H9 (cell line): Measurements from ENCODE around the gene MORC1. TPM values are rescaled to one million over a fixed set of nuclear protein-coding genes. Genes with fewer than 3 reads are reported as not detected.

ENCODE experiments used
- DNase-seq: peaks from one replicate; pipeline ENCODE4 v3.0.0-alpha.2; 2017
- H2AFZ ChIP-seq: one replicate; pipeline ENCODE4 v1.6.1; 2013; ENCODE audit warnings: mild to moderate bottlenecking, low read length, control low read depth, moderate library complexity
- H2AK5ac ChIP-seq: 2 replicates; pipeline ENCODE4 v1.6.1; 2013; ENCODE audit warnings: low read length, control low read depth, mixed read lengths; ENCODE audit not compliant: insufficient read length
- H2BK120ac ChIP-seq: one replicate; pipeline ENCODE4 v1.6.1; 2013; ENCODE audit warnings: low read depth, mild to moderate bottlenecking, low read length, control low read depth, inconsistent platforms; ENCODE audit not compliant: poor library complexity, severe bottlenecking
- H2BK12ac ChIP-seq: 2 replicates; pipeline ENCODE4 v1.6.1; 2013; ENCODE audit warnings: low read length, control low read depth, mixed read lengths, low read depth; ENCODE audit not compliant: insufficient read length
- H2BK15ac ChIP-seq: 2 replicates; pipeline ENCODE4 v1.6.1; 2013; ENCODE audit warnings: low read depth, low read length, control low read depth
- H2BK20ac ChIP-seq: one replicate; pipeline ENCODE4 v1.6.1; 2013; ENCODE audit warnings: low read depth, mild to moderate bottlenecking, low read length, control low read depth, inconsistent platforms; ENCODE audit not compliant: poor library complexity, severe bottlenecking
- H2BK5ac ChIP-seq: 2 replicates; pipeline ENCODE4 v1.6.1; 2013; ENCODE audit warnings: low read length, control low read depth, mixed read lengths; ENCODE audit not compliant: insufficient read length
- H3K14ac ChIP-seq: 2 replicates; pipeline ENCODE4 v1.6.1; 2013; ENCODE audit warnings: low read length, control low read depth; ENCODE audit not compliant: insufficient read depth
- H3K18ac ChIP-seq: 2 replicates; pipeline ENCODE4 v1.6.1; 2013; ENCODE audit warnings: low read depth, mild to moderate bottlenecking, mixed read lengths, low read length, control low read depth; ENCODE audit not compliant: insufficient read length
- H3K23ac ChIP-seq: 2 replicates; pipeline ENCODE4 v1.6.1; 2013; ENCODE audit warnings: low read length, control low read depth, mixed read lengths, low read depth; ENCODE audit not compliant: insufficient read length
- H3K23me2 ChIP-seq: 2 replicates; pipeline ENCODE4 v1.6.1; 2013; ENCODE audit warnings: low read depth, mild to moderate bottlenecking, mixed read lengths, low read length, control low read depth; ENCODE audit not compliant: insufficient read length, poor library complexity, severe bottlenecking
- H3K27ac ChIP-seq: 2 replicates; pipeline ENCODE4 v1.5.1; 2013; ENCODE audit warnings: low read length, control low read depth, mixed read lengths, low read depth; ENCODE audit not compliant: insufficient read length
- H3K27me3 ChIP-seq: 2 replicates; pipeline ENCODE4 v1.6.1; 2013; ENCODE audit warnings: low read length, control low read depth, inconsistent platforms; ENCODE audit not compliant: insufficient read depth
- H3K4ac ChIP-seq: 2 replicates; pipeline ENCODE4 v1.6.1; 2013; ENCODE audit warnings: low read depth, mild to moderate bottlenecking, control low read depth, inconsistent platforms, low read length, moderate library complexity
- H3K4me1 ChIP-seq: 2 replicates; pipeline ENCODE4 v1.6.1; 2013; ENCODE audit warnings: low read length, control low read depth, inconsistent platforms; ENCODE audit not compliant: insufficient read depth
- H3K4me2 ChIP-seq: 2 replicates; pipeline ENCODE4 v1.6.1; 2013; ENCODE audit warnings: low read length, control low read depth, mixed read lengths; ENCODE audit not compliant: insufficient read length, insufficient read depth
- H3K56ac ChIP-seq: 2 replicates; pipeline ENCODE4 v1.6.1; 2013; ENCODE audit warnings: low read depth, mild to moderate bottlenecking, mixed read lengths, low read length, control low read depth; ENCODE audit not compliant: insufficient read length
- H3K79me1 ChIP-seq: 2 replicates; pipeline ENCODE4 v1.6.1; 2013; ENCODE audit warnings: low read depth, mild to moderate bottlenecking, moderate library complexity, low read length, control low read depth, inconsistent platforms; ENCODE audit not compliant: insufficient read depth, poor library complexity, severe bottlenecking
- H3K79me2 ChIP-seq: 2 replicates; pipeline ENCODE4 v1.6.1; 2013; ENCODE audit warnings: low read length, control low read depth, inconsistent platforms; ENCODE audit not compliant: insufficient read depth
- H3K9ac ChIP-seq: 2 replicates; pipeline ENCODE4 v1.6.1; 2013; ENCODE audit warnings: low read length, control low read depth, mixed read lengths; ENCODE audit not compliant: insufficient read length; ENCODE audit errors: extremely low read depth
- H3K9me3 ChIP-seq: one replicate; pipeline ENCODE4 v1.6.1; 2013; ENCODE audit warnings: low read depth, low read length, inconsistent platforms; ENCODE audit not compliant: control insufficient read depth
- H3T11ph ChIP-seq: one replicate; pipeline ENCODE4 v1.6.1; 2013; ENCODE audit warnings: mild to moderate bottlenecking, low read length, control low read depth, inconsistent platforms
- H4K20me1 ChIP-seq: one replicate; pipeline ENCODE4 v1.6.1; 2013; ENCODE audit not compliant: control insufficient read depth, insufficient read length, insufficient read depth
- H4K5ac ChIP-seq: 2 replicates; pipeline ENCODE4 v1.6.1; 2013; ENCODE audit warnings: low read depth, mild to moderate bottlenecking, mixed read lengths, low read length, control low read depth; ENCODE audit not compliant: insufficient read length
- H4K8ac ChIP-seq: replicated peaks from 2 replicates; pipeline ENCODE4 v1.6.1; 2013; ENCODE audit warnings: low read length, control low read depth, mixed read lengths, low read depth; ENCODE audit not compliant: insufficient read length
- H4K91ac ChIP-seq: 2 replicates; pipeline ENCODE4 v1.6.1; 2013; ENCODE audit warnings: low read depth, mild to moderate bottlenecking, moderate library complexity, mixed read lengths, low read length, control low read depth; ENCODE audit not compliant: insufficient read length
- H3K27ac Mint-ChIP-seq, 3 experiments: 2 replicates in 2 of 3; 3 replicates in 1 of 3; pipeline ENCODE4 v1.8.0; 2020 to 2021; ENCODE audit warnings: mixed read lengths in 3 of 3, mild to moderate bottlenecking in 1 of 3, moderate library complexity in 1 of 3
- H3K27me3 Mint-ChIP-seq: 2 replicates; pipeline ENCODE4 v1.8.0; 2021; ENCODE audit warnings: low read depth, mild to moderate bottlenecking, moderate library complexity, mixed read lengths
- H3K36me3 Mint-ChIP-seq, 3 experiments: 2 replicates in 2 of 3; 3 replicates in 1 of 3; pipeline ENCODE4 v1.8.0; 2020 to 2021; ENCODE audit warnings: low read depth in 3 of 3, mixed read lengths in 3 of 3; ENCODE audit not compliant: insufficient read depth in 1 of 3
- H3K4me1 Mint-ChIP-seq, 2 experiments: 2 replicates each; pipeline ENCODE4 v1.8.0; 2020; ENCODE audit warnings: mixed read lengths in 2 of 2
- H3K4me3 Mint-ChIP-seq, 2 experiments: 2 replicates in 1 of 2; 3 replicates in 1 of 2; pipeline ENCODE4 v1.8.0; 2020 to 2021; ENCODE audit warnings: mild to moderate bottlenecking in 2 of 2, mixed read lengths in 2 of 2, moderate library complexity in 1 of 2
- H3K9me3 Mint-ChIP-seq, 2 experiments: 2 replicates in 1 of 2; 3 replicates in 1 of 2; pipeline ENCODE4 v1.8.0; 2020; ENCODE audit warnings: mild to moderate bottlenecking in 2 of 2, mixed read lengths in 2 of 2, moderate library complexity in 1 of 2
- WGBS: extraction: QIAGEN DNeasy Blood & Tissue Kit; methylation state at CpG from one replicate; pipeline ENCODE4 v1.1.7; 2013; ENCODE audit warnings: missing lambda C conversion rate, low lambda C conversion rate, mixed read lengths; ENCODE audit not compliant: insufficient read length; ENCODE audit errors: extremely low coverage; 5-methylcytosine and 5-hydroxymethylcytosine counted together
- total RNA-seq: library from RNA; stranded (reverse); gene quantifications from 2 replicates; pipeline ENCODE4 v1.2.1, GENCODE V29; 2021
- TF ChIP-seq, protein P1 (sequence below): fragments of 200-600 bp; sonication (generic); conservative IDR thresholded peaks from 3 replicates; pipeline ENCODE4 v1.8.0; 2021; ENCODE audit warnings: antibody characterized with exemption, mild to moderate bottlenecking

MORC1 gene
- total RNA-seq, 1 experiment from 2014 or later: not detected

DNA sequence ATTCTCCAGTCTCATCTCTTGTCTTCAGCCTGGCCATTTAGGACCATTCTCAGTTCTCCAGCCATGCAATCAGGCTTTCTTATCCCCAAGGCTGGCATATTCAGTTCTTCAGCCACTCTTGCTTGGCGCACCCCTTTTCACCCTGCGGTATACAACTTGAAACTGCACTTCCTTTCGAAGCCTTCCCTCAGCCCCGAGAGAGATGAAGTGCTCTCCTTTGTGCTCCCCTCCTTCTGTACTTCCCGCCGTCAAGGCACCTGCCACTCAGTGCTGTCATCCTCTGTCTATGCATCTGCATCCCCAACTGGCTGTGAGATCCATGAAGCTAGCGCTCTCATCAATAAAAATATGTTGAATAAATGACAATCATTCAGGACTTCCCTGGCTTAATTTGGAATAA, 45.7 kb downstream of the MORC1 start:
- no peak overlapping the region for H3K9ac ChIP-seq
- no peak overlapping the region for H2AK5ac ChIP-seq
- H2BK12ac ChIP-seq: no peak overlapping the region
- H3K4me1 ChIP-seq: no peaks in the 10 kb centered on the region
- H3T11ph ChIP-seq: no peak overlapping the region
- Mint-ChIP-seq H3K27ac (no peak overlapping the region), H3K4me1 (peaks cover 3 to 9% of the 10 kb centered on the region in 2 experiments; a peak in 3 of 4 replicates), H3K9me3 (peaks cover 0 to 8% of the 10 kb centered on the region in 2 experiments; a peak in 1 of 5 replicates), H3K36me3 (no peaks in the 10 kb centered on the region), H3K27me3 (no peaks in the 10 kb centered on the region), H3K4me3 (no peak overlapping the region)
- H3K14ac ChIP-seq: no peak overlapping the region
- H2BK5ac ChIP-seq: no peak overlapping the region
- no peaks in the 10 kb centered on the region for H3K9me3 ChIP-seq
- H3K18ac ChIP-seq: no peak overlapping the region
- H2BK15ac ChIP-seq: no peak overlapping the region
- WGBS: no CpG with 5 or more reads among the region's 7 CpGs
- H4K20me1 ChIP-seq: no peaks in the 10 kb centered on the region
- no peaks in the 10 kb centered on the region for H3K79me1 ChIP-seq
- H2BK20ac ChIP-seq: no peak overlapping the region
- no peak overlapping the region for H3K23ac ChIP-seq
- H3K4ac ChIP-seq: no peak overlapping the region
- no peaks in the 10 kb centered on the region for H3K23me2 ChIP-seq
- TF ChIP-seq, protein P1, sequence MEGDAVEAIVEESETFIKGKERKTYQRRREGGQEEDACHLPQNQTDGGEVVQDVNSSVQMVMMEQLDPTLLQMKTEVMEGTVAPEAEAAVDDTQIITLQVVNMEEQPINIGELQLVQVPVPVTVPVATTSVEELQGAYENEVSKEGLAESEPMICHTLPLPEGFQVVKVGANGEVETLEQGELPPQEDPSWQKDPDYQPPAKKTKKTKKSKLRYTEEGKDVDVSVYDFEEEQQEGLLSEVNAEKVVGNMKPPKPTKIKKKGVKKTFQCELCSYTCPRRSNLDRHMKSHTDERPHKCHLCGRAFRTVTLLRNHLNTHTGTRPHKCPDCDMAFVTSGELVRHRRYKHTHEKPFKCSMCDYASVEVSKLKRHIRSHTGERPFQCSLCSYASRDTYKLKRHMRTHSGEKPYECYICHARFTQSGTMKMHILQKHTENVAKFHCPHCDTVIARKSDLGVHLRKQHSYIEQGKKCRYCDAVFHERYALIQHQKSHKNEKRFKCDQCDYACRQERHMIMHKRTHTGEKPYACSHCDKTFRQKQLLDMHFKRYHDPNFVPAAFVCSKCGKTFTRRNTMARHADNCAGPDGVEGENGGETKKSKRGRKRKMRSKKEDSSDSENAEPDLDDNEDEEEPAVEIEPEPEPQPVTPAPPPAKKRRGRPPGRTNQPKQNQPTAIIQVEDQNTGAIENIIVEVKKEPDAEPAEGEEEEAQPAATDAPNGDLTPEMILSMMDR: no peak
- no peak overlapping the region for H3K27ac ChIP-seq
- H4K5ac ChIP-seq: no peak overlapping the region
- H3K56ac ChIP-seq: no peak overlapping the region
- no peak overlapping the region for H3K4me2 ChIP-seq
- no peaks in the 10 kb centered on the region for H3K79me2 ChIP-seq
- H4K91ac ChIP-seq: no peak overlapping the region
- no peaks in the 10 kb centered on the region for H3K27me3 ChIP-seq
- DNase-seq: no peak
- no peak overlapping the region for H2AFZ ChIP-seq
- H2BK120ac ChIP-seq: no peak overlapping the region
- H4K8ac ChIP-seq: no peak overlapping the region
